ENCODE measurements around the gene VIL1. TPM values are rescaled to one million over a fixed set of nuclear protein-coding genes. Genes with fewer than 3 reads are reported as not detected.

The VIL1 gene
- total RNA-seq, 1 donor from 2014 or later: not detected

DNA sequence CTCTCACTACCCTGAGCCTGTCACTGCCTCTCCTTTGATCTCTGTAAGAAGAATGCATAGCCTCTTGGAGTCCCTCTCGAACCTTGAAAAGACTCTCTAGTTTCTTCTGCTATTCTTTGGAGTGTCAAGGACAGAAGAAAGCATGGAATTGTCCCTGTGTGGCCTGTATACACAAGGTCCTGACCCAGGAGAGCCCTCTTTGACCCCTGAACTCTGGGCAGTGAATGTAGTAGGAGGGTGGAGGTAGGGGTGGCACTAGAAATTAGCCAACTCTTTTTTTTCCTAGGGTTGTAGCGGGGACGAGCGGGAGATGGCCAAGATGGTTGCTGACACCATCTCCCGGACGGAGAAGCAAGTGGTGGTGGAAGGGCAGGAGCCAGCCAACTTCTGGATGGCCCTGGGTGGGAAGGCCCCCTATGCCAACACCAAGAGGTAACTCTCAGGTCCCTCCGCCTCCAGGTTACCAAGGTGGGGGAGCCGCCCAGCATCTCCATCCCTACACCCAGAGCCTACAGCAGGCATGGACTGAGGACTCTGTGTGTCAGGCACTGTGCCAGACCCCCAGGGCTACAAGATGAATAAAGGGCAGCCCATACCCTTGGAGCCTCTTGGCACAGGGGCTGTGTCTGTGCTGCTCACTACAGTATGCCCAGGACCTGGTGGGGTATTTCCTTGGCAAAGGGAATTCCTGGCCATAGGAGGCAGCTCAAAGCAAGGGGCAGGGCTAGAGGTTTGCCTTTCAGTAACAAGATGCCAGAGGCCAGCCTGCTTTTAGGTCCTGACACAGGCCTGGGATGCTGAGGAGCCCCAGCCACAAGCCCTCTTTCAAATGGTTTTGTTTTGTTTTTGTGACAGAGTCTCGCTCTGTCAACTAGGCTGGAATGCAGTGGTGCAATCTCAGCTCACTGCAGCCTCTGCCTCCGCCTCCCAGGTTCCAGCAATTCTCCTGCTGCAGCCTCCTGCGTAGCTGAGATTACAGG lies 16.4 kb downstream of the VIL1 start:
- no peak overlapping the region for H3K4me3 Mint-ChIP-seq (ENCODE audit: unreplicated experiment)
- DNase-seq (ENCODE audit: extremely low spot score, unreplicated experiment): no peak
- H3K4me1 Mint-ChIP-seq (ENCODE audit: unreplicated experiment): no peaks in the 10 kb centered on the region
- H3K27ac Mint-ChIP-seq (ENCODE audit: unreplicated experiment): no peak overlapping the region
- no peaks in the 10 kb centered on the region for H3K9me3 Mint-ChIP-seq (ENCODE audit: unreplicated experiment)
- no peak for TF ChIP-seq CTCF (IDR thresholded peaks at IDR 0.05)
- H3K27me3 Mint-ChIP-seq (ENCODE audit: unreplicated experiment): no peaks in the 10 kb centered on the region
- no peaks in the 10 kb centered on the region for H3K36me3 Mint-ChIP-seq (ENCODE audit: unreplicated experiment)

- Mint-ChIP-seq H3K27ac (ENCODE audit: unreplicated experiment) (no peak overlapping the region), H3K4me3 (ENCODE audit: unreplicated experiment) (no peak overlapping the region), H3K27me3 (ENCODE audit: unreplicated experiment) (no peaks in the 10 kb centered on the region), H3K36me3 (ENCODE audit: unreplicated experiment) (no peaks in the 10 kb centered on the region), H3K9me3 (ENCODE audit: unreplicated experiment) (no peaks in the 10 kb centered on the region), H3K4me1 (ENCODE audit: unreplicated experiment) (no peaks in the 10 kb centered on the region)
- DNase-seq (ENCODE audit: extremely low spot score, unreplicated experiment): no peak
- TF ChIP-seq CTCF (IDR thresholded peaks at IDR 0.05): no peak
Observed at GRCh38 chr2:218436992-218437391, 18.1 kb downstream of the VIL1 start.

GRCh38 chr2:218437969-218438368 lies 19.0 kb downstream of the VIL1 start:
- H3K4me1 Mint-ChIP-seq (ENCODE audit: unreplicated experiment): no peaks in the 10 kb centered on the region
- H3K9me3 Mint-ChIP-seq (ENCODE audit: unreplicated experiment): no peaks in the 10 kb centered on the region
- H3K36me3 Mint-ChIP-seq (ENCODE audit: unreplicated experiment): no peaks in the 10 kb centered on the region
- H3K27ac Mint-ChIP-seq (ENCODE audit: unreplicated experiment): no peak overlapping the region
- no peak for DNase-seq (ENCODE audit: extremely low spot score, unreplicated experiment)
- no peak overlapping the region for H3K4me3 Mint-ChIP-seq (ENCODE audit: unreplicated experiment)
- TF ChIP-seq CTCF (IDR thresholded peaks at IDR 0.05): no peak
- H3K27me3 Mint-ChIP-seq (ENCODE audit: unreplicated experiment): no peaks in the 10 kb centered on the region

DNA sequence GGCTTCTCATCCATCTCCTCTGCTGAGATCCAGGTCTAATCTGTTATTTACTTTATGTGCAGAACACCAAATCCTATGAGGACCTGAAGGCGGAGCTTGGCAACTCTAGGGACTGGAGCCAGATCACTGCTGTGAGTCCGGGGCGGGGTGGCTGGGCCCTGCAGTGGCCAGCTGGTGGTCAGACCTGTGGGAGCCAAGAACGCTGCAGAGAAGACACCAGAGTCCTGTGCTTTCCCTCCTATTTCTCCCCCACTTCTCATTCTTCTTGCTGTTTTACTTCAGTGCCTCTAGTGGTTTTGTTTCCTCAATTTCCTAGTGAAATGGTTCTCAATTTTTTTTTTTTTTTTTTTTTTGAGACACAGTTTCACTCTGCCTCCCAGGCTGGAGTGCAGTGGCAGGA lies 19.7 kb downstream of the VIL1 start:
- no peaks in the 10 kb centered on the region for H3K9me3 Mint-ChIP-seq (ENCODE audit: unreplicated experiment)
- no peaks in the 10 kb centered on the region for H3K4me1 Mint-ChIP-seq (ENCODE audit: unreplicated experiment)
- no peak for TF ChIP-seq CTCF (IDR thresholded peaks at IDR 0.05)
- no peaks in the 10 kb centered on the region for H3K36me3 Mint-ChIP-seq (ENCODE audit: unreplicated experiment)
- no peak overlapping the region for H3K27ac Mint-ChIP-seq (ENCODE audit: unreplicated experiment)
- H3K27me3 Mint-ChIP-seq (ENCODE audit: unreplicated experiment): no peaks in the 10 kb centered on the region
- no peak overlapping the region for H3K4me3 Mint-ChIP-seq (ENCODE audit: unreplicated experiment)
- DNase-seq (ENCODE audit: extremely low spot score, unreplicated experiment): no peak

DNA sequence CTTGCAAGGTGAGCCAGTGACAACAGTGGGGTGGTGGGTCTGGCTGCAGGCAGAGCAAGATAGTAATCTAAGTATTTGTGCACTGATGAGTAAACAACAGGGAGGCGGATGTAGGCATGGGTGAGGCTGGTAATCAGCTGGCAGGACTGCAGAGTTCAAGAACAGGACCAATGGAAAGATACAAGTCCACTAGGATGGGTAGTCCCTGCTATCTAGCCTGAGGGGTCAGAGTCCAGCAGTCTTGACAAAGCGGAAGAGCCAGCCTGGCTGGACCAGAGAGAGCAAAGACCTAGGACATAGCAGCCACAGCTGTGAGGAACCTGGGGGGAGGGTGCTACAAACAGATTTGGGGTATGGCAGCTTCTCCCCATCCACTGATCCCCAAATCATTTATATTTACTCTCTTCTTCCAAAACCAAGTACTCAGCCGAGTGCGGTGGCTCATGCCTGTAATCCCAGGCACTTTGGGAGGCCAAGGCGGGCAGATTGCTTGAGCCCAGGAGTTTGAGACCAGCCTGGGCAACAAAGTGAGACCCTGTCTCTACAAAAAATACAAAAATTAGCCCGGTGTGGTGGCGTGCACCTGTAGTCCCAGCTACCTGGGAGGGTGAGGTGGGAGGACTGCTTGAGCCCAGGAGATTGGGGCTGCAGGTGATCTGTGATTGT lies 25.9 kb downstream of the VIL1 start:
- H3K4me3 Mint-ChIP-seq (ENCODE audit: unreplicated experiment): no peak overlapping the region
- peaks cover 10% of the 10 kb centered on the region for H3K36me3 Mint-ChIP-seq (ENCODE audit: unreplicated experiment)
- H3K27me3 Mint-ChIP-seq (ENCODE audit: unreplicated experiment): no peaks in the 10 kb centered on the region
- no peak for TF ChIP-seq CTCF (IDR thresholded peaks at IDR 0.05)
- no peaks in the 10 kb centered on the region for H3K9me3 Mint-ChIP-seq (ENCODE audit: unreplicated experiment)
- DNase-seq (ENCODE audit: extremely low spot score, unreplicated experiment): no peak
- peaks cover 5% of the 10 kb centered on the region for H3K4me1 Mint-ChIP-seq (ENCODE audit: unreplicated experiment)
- H3K27ac Mint-ChIP-seq (ENCODE audit: unreplicated experiment): no peak overlapping the region
